Measurements from ENCODE around the gene DHX30.

GRCh38 chr3:47870702-47871260 is 67.8 kb downstream of the DHX30 start:
- TF ChIP-seq EZH2 (IDR thresholded peaks at IDR 0.05; ENCODE audit: insufficient read depth, low read length) (no peak), CTCF (IDR thresholded peaks at IDR 0.05; ENCODE audit: insufficient read depth, low read depth, low read length) (no peak)

Data from astrocyte (in vitro differentiated cells and primary cell).